Gastroesophageal sphincter (tissue), 4 donors: ENCODE results near the gene PPP2R3C. TPM values are rescaled to one million over a fixed set of nuclear protein-coding genes. Genes with fewer than 3 reads are reported as not detected.
"Not testable (repeated sequence)": the region's sequence is repeated elsewhere in the genome, so short reads cannot be mapped to it uniquely, and the experiment has no call there.

ENCODE experiments used
- ATAC-seq: fragments of 150-250 bp; one replicate; pipeline ENCODE4 v1.9.1; 2016; ENCODE audit warnings: mild to moderate bottlenecking, moderate library complexity
- H3K27ac ChIP-seq, 4 donors: fragments of 200-600 bp; sonication (generic) in 3 of 4; 1 replicate in 3 of 4; 2 replicates in 1 of 4; pipeline ENCODE4 v1.5.1; 2016 to 2019
- H3K27me3 ChIP-seq: fragments of 200-600 bp; sonication (generic); one replicate; pipeline ENCODE4 v1.5.1; 2019
- H3K36me3 ChIP-seq, 2 donors: fragments of 200-600 bp; sonication (generic); one replicate each; pipeline ENCODE4 v1.5.1; 2019; ENCODE audit warnings: control low read depth in 1 of 2
- H3K4me1 ChIP-seq, 3 donors: fragments of 200-600 bp; sonication (generic); 1 replicate in 2 of 3; 2 replicates in 1 of 3; pipeline ENCODE4 v1.5.1; 2016 to 2019; ENCODE audit warnings: control low read depth in 2 of 3
- H3K4me3 ChIP-seq, 2 donors: fragments of 200-600 bp; sonication (generic); one replicate each; pipeline ENCODE4 v1.5.1; 2019; ENCODE audit warnings: mild to moderate bottlenecking in 1 of 2, moderate library complexity in 1 of 2
- H3K9me3 ChIP-seq, 3 donors: fragments of 200-600 bp; sonication (generic); one replicate each; pipeline ENCODE4 v1.5.1; 2017 to 2019; ENCODE audit warnings: control low read depth in 2 of 3
- CTCF ChIP-seq, 4 experiments: fragments of 200-600 bp in 2 of 4; fragments of 450-650 bp in 2 of 4; sonication (generic) in 1 of 4; IDR thresholded peaks; one replicate each; pipeline ENCODE4 v1.5.1; 2017 to 2019; ENCODE audit warnings: antibody characterized with exemption in 4 of 4, mild to moderate bottlenecking in 2 of 4, moderate library complexity in 2 of 4
- EP300 ChIP-seq: sonication (generic); formaldehyde crosslinking; IDR thresholded peaks from one replicate; pipeline ENCODE4 v1.6.1; 2017; ENCODE audit warnings: antibody characterized with exemption, mild to moderate bottlenecking
- POLR2A ChIP-seq, 2 donors: fragments of 450-650 bp; IDR thresholded peaks; one replicate each; pipeline ENCODE4 v1.6.1; 2017; ENCODE audit warnings: antibody characterized with exemption in 2 of 2, mild to moderate bottlenecking in 2 of 2, moderate library complexity in 1 of 2
- POLR2AphosphoS5 ChIP-seq: sonication (generic); formaldehyde crosslinking; IDR thresholded peaks from one replicate; pipeline ENCODE4 v1.6.1; 2017; ENCODE audit warnings: antibody characterized with exemption
- WGBS, 2 donors: methylation state at CpG; one replicate each; pipeline ENCODE4 v1.1.5; 2018; ENCODE audit warnings: low coverage in 1 of 2; 5-methylcytosine and 5-hydroxymethylcytosine counted together
- total RNA-seq, 4 donors: library from RNA; depleted of rRNA; stranded (reverse); fragments of >200 nt; gene quantifications; one replicate each; pipeline ENCODE4 v1.1.0, GENCODE V29; 2016

PPP2R3C gene
- total RNA-seq, 4 donors from 2014 or later: 29.3 to 44.9 (median 32.4) TPM

- WGBS, 2 donors: 16 to 20% methylated on average over 5 to 8 of the region's 8 CpGs
- Histone ChIP-seq H3K27me3 (no peaks in the 10 kb centered on the region), H3K4me1 (peaks cover 0 to 37% (median 7%) of the 10 kb centered on the region in 3 donors), H3K4me3 (peak overlapping the region; percentile 72 to 93), H3K36me3 (peaks cover 0 to 4% of the 10 kb centered on the region in 2 donors), H3K9me3 (no peaks in the 10 kb centered on the region), H3K27ac (peak overlapping the region; percentile 94 to 99 (median 97))
- ATAC-seq: no peak
- TF ChIP-seq CTCF (IDR thresholded peaks at IDR 0.05) (no peak), POLR2AphosphoS5 (no peak), POLR2A (IDR thresholded peaks at IDR 0.05) (no peak), EP300 (no peak)
These were observed 76.6 kb downstream of the PPP2R3C start for GRCh38 chr14:35044939-35045797.

GRCh38 chr14:35043046-35043445 lies 78.7 kb downstream of the PPP2R3C start:
- Histone ChIP-seq H3K4me1 (peaks cover 0 to 18% (median 7%) of the 10 kb centered on the region in 3 donors), H3K36me3 (no peaks in the 10 kb centered on the region), H3K4me3 (no peak overlapping the region), H3K9me3 (no peaks in the 10 kb centered on the region), H3K27ac (no peak overlapping the region), H3K27me3 (no peaks in the 10 kb centered on the region)
- 94 to 100% methylated on average over 1 to 2 of the region's 2 CpGs for WGBS, 2 donors
- TF ChIP-seq EP300: no peak
- no peak for TF ChIP-seq POLR2AphosphoS5
- no peak for TF ChIP-seq CTCF (IDR thresholded peaks at IDR 0.05)
- TF ChIP-seq POLR2A (IDR thresholded peaks at IDR 0.05): no peak
- no peak for ATAC-seq

- Histone ChIP-seq H3K4me3 (no peak overlapping the region), H3K9me3 (no peaks in the 10 kb centered on the region), H3K36me3 (no peaks in the 10 kb centered on the region), H3K27me3 (no peaks in the 10 kb centered on the region), H3K27ac (no peak overlapping the region), H3K4me1 (peaks cover 0 to 14% (median 5%) of the 10 kb centered on the region in 3 donors)
- 93% methylated on average over 3 of the region's 3 CpGs; no CpG with 5 or more reads in 1 of the 2 donors for WGBS, 2 donors
- ATAC-seq: no peak
- TF ChIP-seq POLR2AphosphoS5: no peak
- TF ChIP-seq POLR2A (IDR thresholded peaks at IDR 0.05): no peak
- TF ChIP-seq CTCF (IDR thresholded peaks at IDR 0.05): no peak
- TF ChIP-seq EP300: no peak
These were observed 79.2 kb downstream of the PPP2R3C start for GRCh38 chr14:35042632-35043031.

GRCh38 chr14:35038312-35038711 lies 83.5 kb downstream of the PPP2R3C start:
- H3K4me3 ChIP-seq, H3K27me3 ChIP-seq, H3K4me1 ChIP-seq, H3K27ac ChIP-seq, ATAC-seq: not testable (repeated sequence)
- H3K9me3 ChIP-seq: peaks cover 0 to 13% (median 0%) of the 10 kb centered on the region in 3 donors
- peaks cover 0 to 12% of the 10 kb centered on the region in 2 donors for H3K36me3 ChIP-seq
- WGBS, 2 donors: 90% methylated on average over 10 of the region's 17 CpGs; no CpG with 5 or more reads in 1 of the 2 donors

Other genes starting within 250 kb of the PPP2R3C start
- gene BAZ1A, start 246.6 kb downstream of the PPP2R3C start, total RNA-seq: 10 to 100 TPM; 17.0 to 36.9 (median 21.6) TPM
- 10 to 100 TPM; 40.5 to 48.9 (median 47.1) TPM for gene SRP54, start 139.0 kb downstream of the PPP2R3C start, total RNA-seq
- 10 to 100 TPM; 42.4 to 70.0 (median 60.1) TPM for gene FAM177A1, start 75.7 kb downstream of the PPP2R3C start, total RNA-seq
- 10 to 100 TPM; 15.9 to 25.0 (median 17.5) TPM for gene PRORP, start 562 bp upstream of the PPP2R3C start, total RNA-seq
- gene PSMA6, start 170.4 kb upstream of the PPP2R3C start, total RNA-seq: 100 to 1,000 TPM in 3 of 4 donors, 10 to 100 TPM in 1; 97.4 to 157 (median 133) TPM